MCF 10A (cell line): ENCODE results near the gene GFER. TPM values are rescaled to one million over a fixed set of nuclear protein-coding genes. Genes with fewer than 3 reads are reported as not detected.
"Not testable (repeated sequence)": the region's sequence is repeated elsewhere in the genome, so short reads cannot be mapped to it uniquely, and the experiment has no call there.

Experiments used
- BruUV-seq: library from RNA; stranded (reverse); fragments of 400-500 nt; replicated peaks from 2 replicates; lab custom pipeline; 2021; lab: Mats Ljungman, UMichigan
- CTCF ChIA-PET: fragments of 300-600 bp; sonication (Branson Sonifier 250); formaldehyde crosslinking; extraction: SDS; loops from one replicate; lab custom pipeline; 2021; ENCODE audit warnings: antibody characterized with exemption, inconsistent platforms; lab: Yijun Ruan, JAX
- POLR2A ChIA-PET: fragments of 300-600, 350-650 bp; sonication (Branson Sonifier 250); formaldehyde crosslinking; extraction: SDS; loops from one replicate; lab custom pipeline; 2020; ENCODE audit warnings: antibody characterized with exemption, inconsistent platforms; lab: Yijun Ruan, JAX
- DNase-seq: peaks from one replicate; pipeline ENCODE4 v3.0.0-alpha.2; 2018; ENCODE audit not compliant: unreplicated experiment
- H3K27ac Mint-ChIP-seq: one replicate; pipeline ENCODE4 v1.8.0; 2022; ENCODE audit warnings: mild to moderate bottlenecking, low read depth, mixed read lengths; ENCODE audit not compliant: unreplicated experiment
- H3K27me3 Mint-ChIP-seq: one replicate; pipeline ENCODE4 v1.8.0; 2022; ENCODE audit warnings: mixed read lengths; ENCODE audit not compliant: insufficient read depth, unreplicated experiment
- H3K36me3 Mint-ChIP-seq: one replicate; pipeline ENCODE4 v1.8.0; 2022; ENCODE audit warnings: mild to moderate bottlenecking, moderate library complexity, mixed read lengths; ENCODE audit not compliant: insufficient read depth, unreplicated experiment
- H3K4me1 Mint-ChIP-seq: one replicate; pipeline ENCODE4 v1.8.0; 2022; ENCODE audit warnings: mixed read lengths; ENCODE audit not compliant: insufficient read depth, unreplicated experiment
- H3K4me3 Mint-ChIP-seq: one replicate; pipeline ENCODE4 v1.8.0; 2022; ENCODE audit warnings: mild to moderate bottlenecking, moderate library complexity, mixed read lengths; ENCODE audit not compliant: unreplicated experiment
- H3K9me3 Mint-ChIP-seq: one replicate; pipeline ENCODE4 v1.8.0; 2022; ENCODE audit warnings: mixed read lengths; ENCODE audit not compliant: unreplicated experiment
- CTCF ChIP-seq: fragments of 200-600 bp; IDR thresholded peaks from one replicate; pipeline ENCODE4 v1.8.0; 2022; ENCODE audit warnings: antibody characterized with exemption, mild to moderate bottlenecking; ENCODE audit not compliant: unreplicated experiment
- intact Hi-C: fragments of 100-400 bp; cut with micrococcal nuclease; formaldehyde crosslinking; loops from 2 replicates; pipeline ENCODE4 v1.14.1; 2022
- total RNA-seq: library from RNA; stranded (reverse); gene quantifications from 2 replicates; pipeline ENCODE4 v1.2.3, GENCODE V29; 2022

GFER gene
- total RNA-seq, 1 experiment from 2014 or later: 40.8 TPM

- ChIA-PET CTCF (interaction anchor here (0.8 to 1.3 kb wide), 2 partner anchors 98 to 101 kb away, joined by 3 read pairs; no protein-coding TSS in a partner anchor), POLR2A (interaction anchor here (1.1 to 8.9 kb wide), 8 partner anchors 9 to 179 kb away, joined by 3 to 72 read pairs (median 9); partner anchors contain the start of genes GFER, MSRB1, NOXO1 and NTHL1)
- BruUV-seq: TSS peak; percentile 14
- Mint-ChIP-seq H3K36me3 (peaks cover 60% of the 10 kb centered on the region), H3K4me1 (peaks cover 23% of the 10 kb centered on the region), H3K9me3 (no peaks in the 10 kb centered on the region), H3K27me3 (no peaks in the 10 kb centered on the region), H3K27ac (no peak overlapping the region), H3K4me3 (peak overlapping the region; percentile 78)
- DNase-seq: no peak
- no peak for TF ChIP-seq CTCF
- intact Hi-C loops: no loop called here
Observed at GRCh38 chr16:1961651-1962067, 22.3 kb upstream of the GFER start.

- POLR2A ChIA-PET: interaction anchor here (0.7 to 8.9 kb wide), 12 partner anchors 9 to 1435 kb away, joined by 3 to 72 read pairs (median 10); partner anchors contain the start of genes CAPN15, NOXO1, NTHL1 and NUBP2
- Mint-ChIP-seq H3K4me1 (peaks cover 23% of the 10 kb centered on the region), H3K27ac (peak overlapping the region; percentile 95), H3K4me3 (peak overlapping the region; percentile 78), H3K36me3 (peaks cover 60% of the 10 kb centered on the region)
- CTCF ChIA-PET: interaction anchor here (0.7 to 1.3 kb wide), 3 partner anchors 78 to 102 kb away, joined by 3 to 4 read pairs (median 3); no protein-coding TSS in a partner anchor
- H3K9me3 Mint-ChIP-seq, H3K27me3 Mint-ChIP-seq, intact Hi-C loops, DNase-seq: not testable (repeated sequence)
- BruUV-seq: TSS peak; percentile 72
Observed at GRCh38 chr16:1962161-1963153, 21.5 kb upstream of the GFER start.

- H3K4me3 Mint-ChIP-seq: peak overlapping the region; percentile 78
- BruUV-seq: no TSS peak
- POLR2A ChIA-PET: interaction anchor here (0.6 to 8.9 kb wide), 49 partner anchors 8 to 550 kb away, joined by 3 to 72 read pairs (median 5); partner anchors contain the start of genes ATP6V0C, ECI1, FAHD1 and GFER
- no peaks in the 10 kb centered on the region for H3K27me3 Mint-ChIP-seq
- H3K36me3 Mint-ChIP-seq: peaks cover 60% of the 10 kb centered on the region
- H3K4me1 Mint-ChIP-seq: peaks cover 23% of the 10 kb centered on the region
- H3K9me3 Mint-ChIP-seq: no peaks in the 10 kb centered on the region
- intact Hi-C loops: no loop called here
- DNase-seq: no peak
- peak overlapping the region; percentile 95 for H3K27ac Mint-ChIP-seq
- no peak for TF ChIP-seq CTCF
- CTCF ChIA-PET: interaction anchor here (0.5 to 1.3 kb wide), 3 partner anchors 10 to 1165 kb away, joined by 3 to 5 read pairs (median 3); no protein-coding TSS in a partner anchor
Observed at GRCh38 chr16:1963806-1964505, 20.0 kb upstream of the GFER start.
